Osteocyte (in vitro differentiated cells): ENCODE results near the gene CYSTM1. TPM values are rescaled to one million over a fixed set of nuclear protein-coding genes. Genes with fewer than 3 reads are reported as not detected.

Source experiments
- DNase-seq: peaks from one replicate; pipeline ENCODE4 v3.0.0; 2021; ENCODE audit warnings: mixed read lengths; ENCODE audit not compliant: unreplicated experiment; ENCODE audit errors: extremely low spot score
- H3K27ac Mint-ChIP-seq: one replicate; pipeline ENCODE4 v1.8.0; 2021; ENCODE audit warnings: mild to moderate bottlenecking, mixed read lengths; ENCODE audit not compliant: unreplicated experiment
- H3K27me3 Mint-ChIP-seq: one replicate; pipeline ENCODE4 v1.8.0; 2021; ENCODE audit warnings: mixed read lengths; ENCODE audit not compliant: unreplicated experiment
- H3K36me3 Mint-ChIP-seq: one replicate; pipeline ENCODE4 v1.8.0; 2021; ENCODE audit warnings: mixed read lengths; ENCODE audit not compliant: unreplicated experiment
- H3K4me1 Mint-ChIP-seq: one replicate; pipeline ENCODE4 v1.8.0; 2021; ENCODE audit warnings: mixed read lengths; ENCODE audit not compliant: unreplicated experiment
- H3K4me3 Mint-ChIP-seq: one replicate; pipeline ENCODE4 v1.8.0; 2021; ENCODE audit warnings: mild to moderate bottlenecking, moderate library complexity, mixed read lengths; ENCODE audit not compliant: unreplicated experiment
- H3K9me3 Mint-ChIP-seq: one replicate; pipeline ENCODE4 v1.8.0; 2021; ENCODE audit warnings: mixed read lengths; ENCODE audit not compliant: unreplicated experiment
- total RNA-seq: library from RNA; stranded (reverse); gene quantifications from 2 replicates; pipeline ENCODE4 v1.2.1, GENCODE V29; 2021
- TF ChIP-seq, protein P1 (sequence below): fragments of 200-600 bp; sonication (generic); IDR thresholded peaks from 2 replicates; pipeline ENCODE4 v1.5.0; 2021; ENCODE audit warnings: antibody characterized with exemption, mild to moderate bottlenecking, moderate library complexity

CYSTM1 gene
- total RNA-seq, 1 donor from 2014 or later: 26.7 TPM

GRCh38 chr5:140162275-140162674, 12.7 kb upstream of the CYSTM1 start:
- TF ChIP-seq, protein P1, sequence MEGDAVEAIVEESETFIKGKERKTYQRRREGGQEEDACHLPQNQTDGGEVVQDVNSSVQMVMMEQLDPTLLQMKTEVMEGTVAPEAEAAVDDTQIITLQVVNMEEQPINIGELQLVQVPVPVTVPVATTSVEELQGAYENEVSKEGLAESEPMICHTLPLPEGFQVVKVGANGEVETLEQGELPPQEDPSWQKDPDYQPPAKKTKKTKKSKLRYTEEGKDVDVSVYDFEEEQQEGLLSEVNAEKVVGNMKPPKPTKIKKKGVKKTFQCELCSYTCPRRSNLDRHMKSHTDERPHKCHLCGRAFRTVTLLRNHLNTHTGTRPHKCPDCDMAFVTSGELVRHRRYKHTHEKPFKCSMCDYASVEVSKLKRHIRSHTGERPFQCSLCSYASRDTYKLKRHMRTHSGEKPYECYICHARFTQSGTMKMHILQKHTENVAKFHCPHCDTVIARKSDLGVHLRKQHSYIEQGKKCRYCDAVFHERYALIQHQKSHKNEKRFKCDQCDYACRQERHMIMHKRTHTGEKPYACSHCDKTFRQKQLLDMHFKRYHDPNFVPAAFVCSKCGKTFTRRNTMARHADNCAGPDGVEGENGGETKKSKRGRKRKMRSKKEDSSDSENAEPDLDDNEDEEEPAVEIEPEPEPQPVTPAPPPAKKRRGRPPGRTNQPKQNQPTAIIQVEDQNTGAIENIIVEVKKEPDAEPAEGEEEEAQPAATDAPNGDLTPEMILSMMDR: no peak
- Mint-ChIP-seq H3K4me3 (no peak overlapping the region), H3K36me3 (no peaks in the 10 kb centered on the region), H3K27ac (no peak overlapping the region), H3K27me3 (peaks cover 12% of the 10 kb centered on the region), H3K4me1 (peaks cover 1% of the 10 kb centered on the region), H3K9me3 (no peaks in the 10 kb centered on the region)
- no peak for DNase-seq

- Mint-ChIP-seq H3K9me3 (no peaks in the 10 kb centered on the region), H3K36me3 (no peaks in the 10 kb centered on the region), H3K27ac (no peak overlapping the region), H3K4me3 (no peak overlapping the region), H3K4me1 (no peaks in the 10 kb centered on the region), H3K27me3 (peaks cover 12% of the 10 kb centered on the region)
- TF ChIP-seq, protein P1: no peak
- DNase-seq: no peak
Measured at GRCh38 chr5:140162781-140163180, 12.2 kb upstream of the CYSTM1 start.

GRCh38 chr5:140165101-140165922, 9.7 kb upstream of the CYSTM1 start:
- H3K27ac Mint-ChIP-seq: no peak overlapping the region
- no peaks in the 10 kb centered on the region for H3K4me1 Mint-ChIP-seq
- no peak for DNase-seq
- H3K9me3 Mint-ChIP-seq: no peaks in the 10 kb centered on the region
- H3K4me3 Mint-ChIP-seq: no peak overlapping the region
- TF ChIP-seq, protein P1: no peak
- peaks cover 12% of the 10 kb centered on the region for H3K27me3 Mint-ChIP-seq
- H3K36me3 Mint-ChIP-seq: no peaks in the 10 kb centered on the region

- no peak for DNase-seq
- H3K4me3 Mint-ChIP-seq: no peak overlapping the region
- TF ChIP-seq, protein P1: no peak
- H3K27me3 Mint-ChIP-seq: peaks cover 9% of the 10 kb centered on the region
- no peak overlapping the region for H3K27ac Mint-ChIP-seq
- H3K4me1 Mint-ChIP-seq: no peaks in the 10 kb centered on the region
- H3K9me3 Mint-ChIP-seq: no peaks in the 10 kb centered on the region
- H3K36me3 Mint-ChIP-seq: no peaks in the 10 kb centered on the region
Measured at GRCh38 chr5:140165923-140166270, 9.1 kb upstream of the CYSTM1 start.

GRCh38 chr5:140166911-140167310, 8.1 kb upstream of the CYSTM1 start:
- H3K9me3 Mint-ChIP-seq: no peaks in the 10 kb centered on the region
- H3K4me3 Mint-ChIP-seq: no peak overlapping the region
- no peaks in the 10 kb centered on the region for H3K4me1 Mint-ChIP-seq
- no peak overlapping the region for H3K27ac Mint-ChIP-seq
- peaks cover 9% of the 10 kb centered on the region for H3K27me3 Mint-ChIP-seq
- TF ChIP-seq, protein P1: no peak
- no peaks in the 10 kb centered on the region for H3K36me3 Mint-ChIP-seq
- DNase-seq: no peak
